Panc1 (cell line): Measurements from ENCODE around the gene KIRREL3. TPM values are rescaled to one million over a fixed set of nuclear protein-coding genes. Genes with fewer than 3 reads are reported as not detected.

Experiments used
- ATAC-seq: fragments of 200-7000 bp; cut with Tn5 transposase; 2 replicates; pipeline ENCODE4 v1.9.1; 2020; ENCODE audit warnings: mild to moderate bottlenecking, moderate library complexity
- BruUV-seq: library from RNA; stranded (reverse); fragments of 400-500 nt; replicated peaks from 2 replicates; lab custom pipeline; 2021; lab: Mats Ljungman, UMichigan
- CTCF ChIA-PET: fragments of 300-600 bp; sonication (Branson Sonifier 250); formaldehyde crosslinking; loops from one replicate; lab custom pipeline; 2022; ENCODE audit warnings: antibody characterized with exemption; lab: Charles Lee
- POLR2A ChIA-PET: fragments of 300-600 bp; sonication (Branson Sonifier 250); formaldehyde crosslinking; loops from one replicate; lab custom pipeline; 2022; ENCODE audit warnings: antibody characterized with exemption; lab: Charles Lee
- DNase-seq: peaks from one replicate; pipeline ENCODE4 v3.0.0-alpha.2; 2010; ENCODE audit warnings: low read depth, low spot score
- H3K27ac ChIP-seq: 2 replicates; pipeline ENCODE4 v1.5.1; 2011; ENCODE audit warnings: mild to moderate bottlenecking, low read length, inconsistent platforms
- H3K27me3 ChIP-seq: fragments of 200-500 bp; sonication (Bioruptor generic); 2 replicates; pipeline ENCODE4 v1.6.0; 2014; ENCODE audit warnings: low read length, inconsistent platforms; ENCODE audit not compliant: control insufficient read depth, insufficient read depth
- H3K36me3 ChIP-seq: fragments of 200-500 bp; sonication (Bioruptor generic); 2 replicates; pipeline ENCODE4 v1.5.1; 2014; ENCODE audit warnings: inconsistent platforms, mild to moderate bottlenecking, low read length, moderate library complexity; ENCODE audit not compliant: control insufficient read depth, insufficient read depth
- H3K4me1 ChIP-seq: 2 replicates; pipeline ENCODE4 v1.5.1; 2011; ENCODE audit warnings: inconsistent platforms, mild to moderate bottlenecking, low read length, moderate library complexity; ENCODE audit not compliant: control insufficient read depth, insufficient read depth
- H3K4me3 ChIP-seq, 2 experiments: 2 replicates each; pipeline ENCODE4 v1.5.1; 2011 to 2012; ENCODE audit warnings: low read depth in 2 of 2, low read length in 2 of 2, mild to moderate bottlenecking in 2 of 2, inconsistent platforms in 1 of 2, moderate library complexity in 1 of 2
- H3K9me3 ChIP-seq: fragments of 200-500 bp; sonication (Bioruptor generic); 2 replicates; pipeline ENCODE4 v1.5.1; 2014; ENCODE audit warnings: low read depth, mild to moderate bottlenecking, inconsistent platforms, low read length, moderate library complexity; ENCODE audit not compliant: control insufficient read depth, insufficient read depth
- CTCF ChIP-seq: fragments of 450-650 bp; IDR thresholded peaks from 2 replicates; pipeline ENCODE4 v1.5.1; 2017; ENCODE audit warnings: mild to moderate bottlenecking
- POLR2AphosphoS5 ChIP-seq: IDR thresholded peaks from 2 replicates; pipeline ENCODE4 v1.6.1; 2012; ENCODE audit warnings: mild to moderate bottlenecking, low read depth, low read length, moderate library complexity
- REST ChIP-seq, 2 experiments: IDR thresholded peaks; 2 replicates each; pipeline ENCODE4 v1.6.1; 2011 to 2012; ENCODE audit warnings: low read depth in 2 of 2, control low read depth in 1 of 2, low read length in 1 of 2, mild to moderate bottlenecking in 1 of 2, moderate library complexity in 1 of 2; ENCODE audit not compliant: insufficient read depth in 1 of 2
- SIN3A ChIP-seq: IDR thresholded peaks from 2 replicates; pipeline ENCODE4 v1.6.1; 2012; ENCODE audit warnings: low read depth, mild to moderate bottlenecking, low read length, moderate library complexity, borderline replicate concordance; ENCODE audit not compliant: insufficient read depth
- TCF7L2 ChIP-seq: IDR thresholded peaks from 2 replicates; pipeline ENCODE4 v1.6.1; 2011; ENCODE audit warnings: mild to moderate bottlenecking, low read depth, low read length, inconsistent platforms
- in situ Hi-C: cut with HindIII; loops from 2 replicates; pipeline ENCODE4 v1.10.0; 2016; ENCODE audit warnings: low sequenced_read_pairs, low pct_unique_long_range_greater_than_20kb
- intact Hi-C: fragments of 100-400 bp; cut with micrococcal nuclease; formaldehyde crosslinking; loops from one replicate; pipeline ENCODE4 v1.10.0; 2022; ENCODE audit not compliant: unreplicated experiment
- total RNA-seq: library from RNA; stranded (reverse); gene quantifications from one replicate; pipeline ENCODE4 v1.2.1, GENCODE V29; 2021; ENCODE audit not compliant: unreplicated experiment

The KIRREL3 gene
- total RNA-seq, 1 experiment from 2014 or later, result 0.36 TPM

- Histone ChIP-seq H3K27ac (no peak overlapping the region), H3K27me3 (peaks cover 9% of the 10 kb centered on the region), H3K36me3 (no peaks in the 10 kb centered on the region), H3K4me1 (no peaks in the 10 kb centered on the region), H3K9me3 (no peaks in the 10 kb centered on the region), H3K4me3 (no peak overlapping the region)
- no TSS peak for BruUV-seq
- no peak for DNase-seq
- TF ChIP-seq REST (IDR thresholded peaks at IDR 0.05; ENCODE audit: insufficient read depth in 1 of 2, low read depth in 2 of 2, low read length in 1 of 2) (no peak), SIN3A (no peak), POLR2AphosphoS5 (no peak), TCF7L2 (no peak), CTCF (no peak)
- in situ Hi-C loops, result no loop called here
- intact Hi-C loops, result no loop called here
- CTCF ChIA-PET, result no interaction called here
- ATAC-seq, result no peak
- POLR2A ChIA-PET, result no interaction called here
These were observed 485.1 kb downstream of the KIRREL3 start for GRCh38 chr11:126515501-126515900.

GRCh38 chr11:126514061-126514693, 486.4 kb downstream of the KIRREL3 start:
- TF ChIP-seq CTCF (no peak), POLR2AphosphoS5 (no peak), SIN3A (no peak), REST (IDR thresholded peaks at IDR 0.05; ENCODE audit: insufficient read depth in 1 of 2, low read depth in 2 of 2, low read length in 1 of 2) (no peak), TCF7L2 (no peak)
- ATAC-seq (no peak), DNase-seq (no peak)
- no peaks in the 10 kb centered on the region for H3K9me3 ChIP-seq
- H3K27ac ChIP-seq, result no peak overlapping the region
- H3K4me1 ChIP-seq, result no peaks in the 10 kb centered on the region
- ChIA-PET CTCF (interaction anchor here (0.5 kb wide), 1 partner anchor 36 kb away, joined by 8 read pairs; no protein-coding TSS in a partner anchor), POLR2A (no interaction called here)
- no TSS peak for BruUV-seq
- H3K36me3 ChIP-seq, result no peaks in the 10 kb centered on the region
- intact Hi-C loops, result no loop called here
- peaks cover 15% of the 10 kb centered on the region for H3K27me3 ChIP-seq
- in situ Hi-C loops, result no loop called here
- H3K4me3 ChIP-seq, result no peak overlapping the region
